Adrenal gland (tissue), 12 donors: ENCODE measurements around the gene FCSK. TPM values are rescaled to one million over a fixed set of nuclear protein-coding genes. Genes with fewer than 3 reads are reported as not detected.

ENCODE experiments used
- DNase-seq, 7 donors: peaks; one replicate each; pipeline ENCODE4 v3.0.0-alpha.2; 2019 to 2020
- H3K27ac ChIP-seq, 5 donors: fragments of 200-600 bp; sonication (generic) in 4 of 5; 1 replicate in 3 of 5; 2 replicates in 2 of 5; pipeline versions ENCODE4 v1.5.1 to v1.8.0; 2016 to 2020; ENCODE audit warnings: mild to moderate bottlenecking in 1 of 5
- H3K27me3 ChIP-seq: fragments of 200-600 bp; 2 replicates; pipeline ENCODE4 v1.8.0; 2021
- H3K36me3 ChIP-seq, 2 donors: fragments of 200-600 bp; replicated peaks in 1 of 2; 1 replicate in 1 of 2; 2 replicates in 1 of 2; pipeline versions ENCODE4 v1.5.1 to v1.8.0; 2018 to 2022
- H3K4me1 ChIP-seq, 2 donors: fragments of 200-600 bp; replicated peaks in 1 of 2; 1 replicate in 1 of 2; 2 replicates in 1 of 2; pipeline versions ENCODE4 v1.5.1 to v1.8.0; 2018 to 2021
- H3K4me3 ChIP-seq, 4 donors: fragments of 200-600 bp; sonication (generic) in 3 of 4; one replicate each; pipeline ENCODE4 v1.5.1; 2016 to 2018
- H3K9me3 ChIP-seq, 3 donors: fragments of 200-600 bp; sonication (generic) in 1 of 3; replicated peaks in 1 of 3; 1 replicate in 2 of 3; 2 replicates in 1 of 3; pipeline versions ENCODE4 v1.5.1 to v1.8.0; 2016 to 2021
- CTCF ChIP-seq, 6 experiments: fragments of 450-650 bp in 4 of 6; fragments of 200-600 bp in 2 of 6; sonication (generic) in 1 of 6; IDR thresholded peaks; 1 replicate in 5 of 6; 2 replicates in 1 of 6; pipeline versions ENCODE4 v1.5.1 to v1.8.0; 2016 to 2021; ENCODE audit warnings: antibody characterized with exemption in 6 of 6, mild to moderate bottlenecking in 2 of 6, moderate library complexity in 1 of 6
- POLR2A ChIP-seq, 2 donors: fragments of 450-650 bp; IDR thresholded peaks; one replicate each; pipeline ENCODE4 v1.6.1; 2017; ENCODE audit warnings: antibody characterized with exemption in 2 of 2, mild to moderate bottlenecking in 2 of 2, moderate library complexity in 1 of 2
- WGBS, 4 donors: extraction: QIAGEN DNeasy Blood & Tissue Kit in 2 of 4; methylation state at CpG; one replicate each; pipeline versions ENCODE4 v1.1.5 to v1.1.7; 2013 to 2017; 5-methylcytosine and 5-hydroxymethylcytosine counted together
- intact Hi-C, 2 donors: fragments of 100-400 bp; cut with DNase I; formaldehyde crosslinking; loops; one replicate each; pipeline versions ENCODE4 v1.14.1 to v1.15.0; 2022 to 2023
- polyA plus RNA-seq, 3 donors: library from polyadenylated mRNA; stranded (reverse); fragments of 200-250 nt in 2 of 3; fragments of 350-450 nt in 1 of 3; fragmentation: Illumina TruSeq in 1 of 3; extraction: RNeasy Lipid Tissue Mini Kit (QIAGEN cat#74804) in 1 of 3; gene quantifications; one replicate each; pipeline ENCODE4 v1.2.3, GENCODE V29; 2013 to 2014
- total RNA-seq, 9 donors: library from RNA; depleted of rRNA in 4 of 9; stranded (reverse); fragments of >200 nt in 4 of 9; fragments of 120-200 nt in 1 of 9; fragmentation: NEBNext Ultra II Directional in 1 of 9; extraction: Animal tissue kit (Norgen Biotek cat#: 25700) in 1 of 9; gene quantifications; one replicate each; pipeline versions ENCODE4 v1.1.0 to v1.2.4, GENCODE V29; 2013 to 2023
- donor health status: healthy with polysubstance abuse.
- donor health status: Bipolar disorder and iron deficiency.
- donor health status: DM: yes; HTN: yes; CAD: no.
- donor health status: DM: no; HTN: no; CAD: no.
- donor health status: DM: no; HTN: no; CAD: no.
- donor health status: DM: yes; HTN: yes; CAD: no.

The FCSK gene
- total and polyA plus RNA-seq, 12 donors: 5.2 to 34.8 (median 23.0) TPM

GRCh38 chr16:70421473-70422311, 32.7 kb upstream of the FCSK start:
- TF ChIP-seq CTCF (IDR thresholded peaks at IDR 0.05) (no peak), POLR2A (IDR thresholded peaks at IDR 0.05) (no peak)
- DNase-seq: no peak
- intact Hi-C loops: no loop called here
- Histone ChIP-seq H3K4me3 (no peak overlapping the region), H3K27ac (no peak overlapping the region), H3K27me3 (no peaks in the 10 kb centered on the region), H3K36me3 (no peaks in the 10 kb centered on the region), H3K9me3 (no peaks in the 10 kb centered on the region), H3K4me1 (peaks cover 7 to 34% of the 10 kb centered on the region in 2 donors)
- 90 to 97% (median 95%) methylated on average over 8 to 11 of the region's 11 CpGs for WGBS, 4 donors

GRCh38 chr16:70422543-70422942, 31.9 kb upstream of the FCSK start:
- H3K27ac ChIP-seq: no peak overlapping the region
- peaks cover 10 to 41% of the 10 kb centered on the region in 2 donors for H3K4me1 ChIP-seq
- WGBS, 4 donors: 90 to 100% (median 95%) methylated on average over 2 to 4 of the region's 4 CpGs
- H3K27me3 ChIP-seq: no peaks in the 10 kb centered on the region
- H3K4me3 ChIP-seq: no peak overlapping the region
- intact Hi-C loops: no loop called here
- no peak for DNase-seq
- H3K36me3 ChIP-seq: no peaks in the 10 kb centered on the region
- TF ChIP-seq POLR2A (IDR thresholded peaks at IDR 0.05) (no peak), CTCF (IDR thresholded peaks at IDR 0.05) (no peak)
- no peaks in the 10 kb centered on the region for H3K9me3 ChIP-seq

GRCh38 chr16:70427786-70428177, 26.6 kb upstream of the FCSK start:
- intact Hi-C loops: no loop called here
- Histone ChIP-seq H3K4me3 (no peak overlapping the region), H3K36me3 (no peaks in the 10 kb centered on the region), H3K9me3 (no peaks in the 10 kb centered on the region), H3K27ac (peak overlapping the region; percentile 63 to 91 (median 87)), H3K4me1 (peaks cover 42 to 70% of the 10 kb centered on the region in 2 donors), H3K27me3 (no peaks in the 10 kb centered on the region)
- WGBS, 4 donors: 30 to 39% (median 33%) methylated on average over 3 to 4 of the region's 4 CpGs
- no peak for DNase-seq
- TF ChIP-seq CTCF (IDR thresholded peaks at IDR 0.05) (no peak), POLR2A (IDR thresholded peaks at IDR 0.05) (no peak)

GRCh38 chr16:70428178-70428998, 26.0 kb upstream of the FCSK start:
- intact Hi-C loops: no loop called here
- peak overlapping the region; percentile 40 to 91 (median 87) for H3K27ac ChIP-seq
- peaks cover 39 to 70% of the 10 kb centered on the region in 2 donors for H3K4me1 ChIP-seq
- 1 to 6% (median 3%) methylated on average over 6 to 9 of the region's 9 CpGs for WGBS, 4 donors
- H3K36me3 ChIP-seq: no peaks in the 10 kb centered on the region
- H3K27me3 ChIP-seq: no peaks in the 10 kb centered on the region
- H3K4me3 ChIP-seq: no peak overlapping the region
- TF ChIP-seq CTCF (IDR thresholded peaks at IDR 0.05) (peak in 1 of 6 experiments; percentile 24), POLR2A (IDR thresholded peaks at IDR 0.05) (peak in 1 of 2 donors; percentile 68)
- no peaks in the 10 kb centered on the region for H3K9me3 ChIP-seq
- peak; percentile 98 to 100 (median 99) for DNase-seq
